Bronchial epithelial cell (primary cell): ENCODE results near the gene DOK7. TPM values are rescaled to one million over a fixed set of nuclear protein-coding genes. Genes with fewer than 3 reads are reported as not detected.

Source experiments
- DNase-seq: peaks from one replicate; pipeline ENCODE4 v3.0.0-alpha.2; 2010; ENCODE audit warnings: low read depth
- FAIRE-seq: peaks from 2 replicates; lab custom pipeline; 2011; peaks lifted over from hg19 to GRCh38; lab: Jason Lieb, UNC
- H3K27me3 ChIP-seq: 2 replicates; pipeline ENCODE4 v1.5.1; 2011; ENCODE audit warnings: low read length; ENCODE audit not compliant: control insufficient read depth, insufficient read depth
- H3K36me3 ChIP-seq: 2 replicates; pipeline ENCODE4 v1.5.1; 2011; ENCODE audit warnings: low read length; ENCODE audit not compliant: control insufficient read depth, insufficient read depth
- H3K4me3 ChIP-seq: 2 replicates; pipeline ENCODE4 v1.5.1; 2011; ENCODE audit warnings: mild to moderate bottlenecking, low read depth, low read length, control low read depth
- CTCF ChIP-seq: IDR thresholded peaks from 2 replicates; pipeline ENCODE4 v1.5.1; 2011; ENCODE audit warnings: mild to moderate bottlenecking, moderate library complexity, low read length, control low read depth, inconsistent platforms; ENCODE audit not compliant: insufficient read depth, severe bottlenecking
- total RNA-seq: library from RNA; depleted of rRNA; stranded (reverse); fragments of >200 nt; gene quantifications from 2 replicates; pipeline ENCODE4 v1.2.1, GENCODE V29; 2014

The DOK7 gene
- total RNA-seq, 1 donor from 2014 or later: 4.2 TPM

GRCh38 chr4:3501126-3501824 lies 38.2 kb downstream of the DOK7 start:
- DNase-seq (no peak), FAIRE-seq (no peak)
- no peaks in the 10 kb centered on the region for H3K27me3 ChIP-seq
- no peak overlapping the region for H3K4me3 ChIP-seq
- TF ChIP-seq CTCF: no peak
- H3K36me3 ChIP-seq: peaks cover 11% of the 10 kb centered on the region

GRCh38 chr4:3501825-3502425 lies 38.8 kb downstream of the DOK7 start:
- peaks cover 13% of the 10 kb centered on the region for H3K36me3 ChIP-seq
- no peak overlapping the region for H3K4me3 ChIP-seq
- no peak for TF ChIP-seq CTCF
- no peak for FAIRE-seq
- no peaks in the 10 kb centered on the region for H3K27me3 ChIP-seq
- DNase-seq: no peak

- FAIRE-seq: no peak
- peaks cover 14% of the 10 kb centered on the region for H3K36me3 ChIP-seq
- TF ChIP-seq CTCF: no peak
- DNase-seq: no peak
- no peak overlapping the region for H3K4me3 ChIP-seq
- H3K27me3 ChIP-seq: no peaks in the 10 kb centered on the region
Measured at GRCh38 chr4:3502941-3503936, 40.1 kb downstream of the DOK7 start.

GRCh38 chr4:3505231-3505630 lies 42.1 kb downstream of the DOK7 start:
- no peak for TF ChIP-seq CTCF
- no peak for DNase-seq
- peaks cover 22% of the 10 kb centered on the region for H3K36me3 ChIP-seq
- no peaks in the 10 kb centered on the region for H3K27me3 ChIP-seq
- FAIRE-seq: no peak
- no peak overlapping the region for H3K4me3 ChIP-seq

GRCh38 chr4:3508542-3508941 lies 45.4 kb downstream of the DOK7 start:
- H3K36me3 ChIP-seq: peaks cover 30% of the 10 kb centered on the region
- no peak for FAIRE-seq
- no peak for TF ChIP-seq CTCF

More at GRCh38 chr4:3508542-3508941, 45.4 kb downstream of the DOK7 start:
- Histone ChIP-seq H3K27me3 (no peaks in the 10 kb centered on the region), H3K4me3 (no peak overlapping the region)
- DNase-seq: no peak
